NCI-H526 (cell line): ENCODE measurements around the gene SCLY.
"Not testable (repeated sequence)": the region's sequence is repeated elsewhere in the genome, so short reads cannot be mapped to it uniquely, and the experiment has no call there.

Experiments
- DNase-seq, 2 experiments: peaks; one replicate each; lab custom pipeline; 2025; lab: John Stamatoyannopoulos, UW

The SCLY gene

DNA sequence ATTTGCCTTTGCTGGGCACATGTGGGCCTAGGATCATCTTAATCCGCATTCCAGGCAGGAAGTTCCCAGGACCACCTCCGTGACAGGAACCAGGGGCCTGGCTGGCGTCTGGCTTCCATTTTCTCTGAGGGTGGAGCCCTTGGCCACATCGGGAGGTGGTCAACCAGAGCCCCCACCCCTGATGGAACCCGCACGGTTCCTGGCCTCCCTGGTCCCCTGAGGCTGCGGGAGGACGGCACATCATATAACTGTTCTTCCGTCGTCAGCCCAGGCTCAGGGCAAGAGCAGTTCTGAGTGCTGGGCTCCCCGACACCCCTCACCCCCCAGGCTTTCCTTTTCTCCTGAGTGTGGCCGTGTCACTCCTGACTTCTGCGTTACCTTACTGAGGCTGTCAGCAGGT lies 52.8 kb downstream of the SCLY start:
- no peak for DNase-seq

DNA sequence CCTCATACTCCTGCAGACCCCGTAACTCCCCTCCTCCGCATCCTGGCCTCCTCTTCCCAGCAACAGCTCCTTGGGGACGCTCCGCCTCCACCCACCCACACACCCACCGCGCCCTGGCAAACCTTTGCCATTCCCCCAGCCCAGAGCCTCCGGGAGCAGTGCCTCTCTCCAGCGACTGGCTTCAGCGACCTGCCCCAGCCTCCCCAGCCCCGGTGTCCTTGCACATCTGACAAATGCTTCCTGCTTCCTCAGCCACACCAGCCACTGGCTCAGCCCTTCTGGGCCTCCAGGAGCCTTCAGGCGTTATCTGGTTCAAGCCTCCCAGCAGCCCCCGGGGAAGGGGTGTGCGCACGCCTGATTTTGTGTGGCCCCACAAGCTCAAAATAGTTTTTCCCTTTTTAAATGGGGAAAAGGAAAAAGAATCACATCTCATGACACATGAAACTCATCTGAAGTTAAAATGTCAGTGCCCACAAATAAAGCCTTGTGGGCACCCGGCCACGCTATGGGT lies 53.6 kb downstream of the SCLY start:
- no peak for DNase-seq

- no peak for DNase-seq
These were observed 54.3 kb downstream of the SCLY start for GRCh38 chr2:238114851-238115660.

- DNase-seq, result not testable (repeated sequence)
These were observed 54.9 kb downstream of the SCLY start for GRCh38 chr2:238115709-238116108.

DNA sequence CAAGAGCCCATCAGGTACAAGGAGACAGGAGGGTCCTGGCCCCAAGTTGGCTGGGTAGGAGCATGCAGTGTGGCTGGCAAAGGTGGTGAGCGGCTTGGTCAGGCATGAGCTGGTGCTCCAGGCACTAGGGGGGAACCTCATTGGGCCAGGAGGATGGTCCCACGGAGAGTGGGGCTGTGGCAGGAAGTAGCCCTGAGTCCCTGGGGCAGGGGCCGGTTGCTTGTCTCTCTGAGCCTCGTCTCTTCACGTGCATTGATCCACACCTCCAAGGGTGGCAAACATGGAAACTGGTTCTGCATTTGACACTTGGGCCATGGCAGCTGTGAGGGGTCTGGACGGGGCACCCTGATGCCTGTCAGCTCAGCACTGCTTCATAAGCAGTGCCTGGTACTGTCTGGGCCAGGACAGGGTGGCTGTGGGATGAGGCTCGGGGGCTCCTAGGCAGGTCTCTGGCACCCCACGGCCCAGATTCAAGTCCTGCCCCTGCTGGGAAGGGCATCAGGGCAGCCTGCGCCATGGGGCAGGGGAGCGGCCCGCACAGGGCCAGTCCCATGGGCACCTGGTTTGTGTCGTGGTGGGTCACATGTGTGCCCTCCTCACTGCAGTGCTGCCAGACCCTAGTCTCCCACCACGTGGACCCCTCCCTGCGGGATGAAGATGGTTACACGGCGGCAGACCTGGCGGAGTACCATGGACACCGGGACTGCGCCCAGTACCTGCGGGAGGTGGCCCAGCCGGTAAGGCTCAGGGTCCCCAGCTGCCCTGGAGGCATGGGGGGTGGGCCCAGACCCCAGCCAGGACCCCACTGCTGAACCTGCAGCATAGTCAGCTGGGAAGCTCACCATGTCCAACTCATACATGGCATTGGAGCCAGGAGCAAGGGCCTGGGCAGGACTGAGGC lies 55.7 kb downstream of the SCLY start:
- DNase-seq, result no peak

- no peak for DNase-seq
These were observed 56.7 kb downstream of the SCLY start for GRCh38 chr2:238117199-238118154.

DNA sequence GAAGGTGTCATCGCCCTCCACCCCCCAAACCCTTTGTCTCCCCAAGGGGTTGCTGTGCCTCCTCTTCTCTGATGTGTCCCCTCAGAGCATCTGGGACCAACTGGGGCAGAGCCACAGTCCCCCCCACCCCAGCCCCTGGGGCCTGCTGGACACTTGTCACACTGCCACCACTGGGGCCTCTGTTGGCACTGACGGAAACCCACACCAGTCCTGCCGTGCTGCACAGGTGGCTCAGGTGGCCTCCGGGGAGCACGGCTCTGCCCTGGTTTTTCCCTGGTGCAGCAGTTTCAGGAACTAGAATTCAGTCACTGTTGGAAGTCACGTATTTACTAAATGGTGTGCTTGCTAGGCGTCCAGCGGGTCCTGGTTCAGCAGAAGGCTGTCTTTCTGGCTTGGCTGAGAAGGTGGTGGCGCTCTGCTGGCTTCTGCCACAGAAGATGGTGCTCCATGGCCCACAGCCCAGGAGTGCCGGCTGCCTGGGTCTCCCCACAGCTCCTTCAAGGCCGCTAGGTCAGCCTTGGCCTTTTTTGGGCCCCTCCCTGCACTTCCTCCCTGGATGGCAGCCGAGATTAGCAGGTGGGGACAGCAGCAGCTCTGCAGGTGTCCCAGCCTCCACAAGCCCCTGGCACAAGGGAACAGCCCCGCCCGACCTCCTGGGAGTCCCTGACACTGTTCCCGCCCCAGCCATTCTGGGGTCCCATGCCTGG lies 59.1 kb downstream of the SCLY start:
- DNase-seq, result no peak

- peak; percentile 28 to 61 for DNase-seq
These were observed 59.9 kb downstream of the SCLY start for GRCh38 chr2:238120463-238121298.

- no peak for DNase-seq
These were observed 60.9 kb downstream of the SCLY start for GRCh38 chr2:238121511-238122286.

DNA sequence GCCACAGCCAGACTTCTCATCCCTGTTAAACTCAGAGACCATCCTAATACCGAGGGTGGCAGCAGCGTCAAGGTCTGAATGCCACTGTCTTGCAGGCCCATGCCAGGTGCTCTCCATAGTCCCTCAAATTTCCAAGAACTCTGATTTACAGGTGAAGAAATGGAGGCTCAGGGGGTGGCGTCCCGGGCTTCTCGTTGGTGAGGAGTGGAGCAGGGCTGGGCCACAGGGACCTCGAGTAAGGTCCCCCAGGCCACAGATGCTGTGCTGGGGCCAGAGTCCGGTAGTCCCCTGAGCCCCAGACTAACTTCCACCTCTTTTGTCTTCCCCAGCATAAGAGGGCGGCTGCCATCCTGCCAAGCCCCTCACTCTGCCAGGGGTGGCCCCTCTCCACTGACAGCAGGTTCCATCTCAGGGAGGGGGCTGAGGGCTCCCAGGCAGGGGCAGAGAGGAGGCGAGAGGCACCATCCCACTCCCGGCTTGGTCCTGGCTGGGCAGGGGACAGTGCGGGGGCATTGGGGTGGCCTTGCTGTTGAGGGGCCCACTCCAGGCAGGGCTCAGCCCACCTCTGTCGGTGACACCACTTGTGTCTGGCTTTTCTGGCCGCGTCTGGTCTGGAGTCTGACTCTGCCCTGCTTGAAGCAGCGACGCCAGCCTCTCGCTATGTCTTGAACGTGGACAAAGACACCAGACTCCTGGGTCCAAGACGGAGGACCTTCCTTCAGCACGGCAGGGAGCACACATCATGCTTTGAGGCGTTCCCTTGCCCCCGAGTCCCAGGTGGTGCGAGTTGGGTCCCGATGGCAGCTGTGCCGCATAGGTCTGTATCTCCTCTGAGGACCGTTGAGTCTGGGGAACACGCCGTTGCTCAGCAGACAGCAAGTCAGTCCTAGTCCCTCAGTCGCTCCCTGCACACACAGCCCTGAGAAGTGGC lies 61.8 kb downstream of the SCLY start:
- no peak for DNase-seq

DNA sequence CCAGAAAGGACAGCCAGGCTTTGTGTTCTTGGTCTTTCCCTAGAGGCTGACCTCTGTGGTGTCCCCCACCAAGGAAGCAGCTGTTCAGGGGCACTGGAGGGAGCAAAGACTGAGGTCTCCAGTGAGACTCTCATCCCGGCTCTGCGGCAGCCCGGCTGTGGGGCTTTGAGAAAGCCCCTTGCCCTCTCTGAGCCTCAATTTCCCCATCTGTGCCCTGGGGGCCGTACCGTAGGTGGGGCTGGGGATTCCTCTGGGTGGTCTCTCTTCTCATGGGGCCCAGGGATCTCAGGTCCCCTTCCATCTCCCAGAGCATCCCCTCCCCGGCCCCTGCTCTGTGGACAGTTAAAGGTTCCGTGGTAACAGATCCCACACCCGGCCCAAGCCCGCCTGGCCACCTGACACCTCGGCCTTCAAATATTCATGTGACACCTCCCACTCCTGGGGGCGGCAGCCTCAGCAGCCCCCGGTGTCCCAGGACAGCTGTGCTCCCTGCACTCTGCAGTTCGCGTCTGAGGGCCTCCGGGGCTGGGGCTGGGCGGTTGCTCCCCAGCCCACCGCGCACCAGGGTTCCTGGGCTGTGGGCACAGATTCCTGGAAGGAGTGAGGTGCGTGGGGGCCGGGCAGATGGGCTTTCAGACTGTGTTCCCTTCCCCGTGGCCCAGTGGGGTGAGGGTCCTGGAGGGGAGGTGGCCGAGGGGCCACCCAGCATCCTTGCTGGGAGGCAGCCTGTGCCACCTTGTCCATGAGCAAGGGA lies 62.6 kb downstream of the SCLY start:
- DNase-seq, result no peak

- no peak for DNase-seq
These were observed 63.2 kb downstream of the SCLY start for GRCh38 chr2:238123991-238124470.

GRCh38 chr2:238124488-238125126 lies 63.8 kb downstream of the SCLY start:
- no peak for DNase-seq

DNA sequence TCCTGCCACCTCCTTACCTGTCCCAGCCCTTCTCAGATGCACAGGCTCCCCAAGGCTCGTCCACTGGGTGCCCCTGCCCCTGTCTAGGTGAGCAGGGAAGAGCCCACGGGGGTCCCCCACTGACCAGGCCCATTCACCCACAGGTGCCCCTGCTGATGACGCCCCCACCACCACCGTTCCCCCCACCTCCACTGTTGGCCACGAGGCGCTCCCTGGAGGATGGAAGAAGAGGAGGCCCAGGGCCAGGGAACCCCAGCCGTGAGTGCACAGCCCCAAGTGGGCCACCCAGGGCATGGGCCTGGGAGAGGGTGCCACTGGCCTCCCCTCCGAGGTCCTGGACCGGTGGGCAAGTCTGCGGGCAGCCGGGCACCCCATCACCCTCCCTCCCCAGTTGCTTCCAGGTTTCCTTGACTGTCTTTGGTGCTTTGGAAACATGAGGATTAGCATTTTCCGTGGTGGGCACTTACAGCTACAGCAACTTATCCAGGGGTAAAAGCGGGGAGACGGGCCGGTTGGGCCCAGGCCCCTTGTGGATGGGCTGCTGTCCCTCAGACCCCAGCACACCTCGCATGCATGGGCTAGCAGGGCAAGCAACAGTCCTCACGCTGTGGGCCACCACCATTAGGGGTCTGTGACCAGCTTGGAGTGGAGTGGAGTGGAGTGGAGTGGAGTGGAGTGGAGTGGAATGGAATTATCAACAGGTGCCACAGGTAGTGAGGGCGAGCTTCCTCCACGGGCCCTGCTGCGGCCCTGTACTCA lies 64.5 kb downstream of the SCLY start:
- no peak for DNase-seq

DNA sequence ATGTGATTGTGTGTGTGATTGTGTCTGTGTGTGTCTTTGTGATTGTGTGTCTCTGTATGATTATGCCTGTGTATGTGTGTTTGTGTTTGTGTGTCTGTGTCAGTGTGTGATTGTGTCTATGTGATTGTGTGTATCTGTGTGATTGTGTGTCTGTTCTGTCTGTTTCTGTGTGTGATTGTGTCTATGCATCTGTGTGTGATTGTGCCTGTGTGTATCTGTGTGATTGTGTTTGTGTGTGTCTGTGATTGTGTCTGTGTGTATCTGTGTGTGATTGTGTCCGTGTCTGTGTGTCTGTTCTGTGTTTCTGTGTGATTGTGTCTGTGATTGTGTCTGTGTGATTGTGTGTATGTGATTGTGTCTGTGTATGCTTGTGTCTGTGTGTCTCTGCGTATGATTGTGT lies 65.5 kb downstream of the SCLY start:
- no peak for DNase-seq

GRCh38 chr2:238126775-238127164 lies 66.0 kb downstream of the SCLY start:
- DNase-seq, result no peak
